ENCODE data around the gene ZNF316. TPM values are rescaled to one million over a fixed set of nuclear protein-coding genes. Genes with fewer than 3 reads are reported as not detected.

Gene ZNF316
- total RNA-seq, 1 experiment from 2014 or later = 22.2 TPM

DNA sequence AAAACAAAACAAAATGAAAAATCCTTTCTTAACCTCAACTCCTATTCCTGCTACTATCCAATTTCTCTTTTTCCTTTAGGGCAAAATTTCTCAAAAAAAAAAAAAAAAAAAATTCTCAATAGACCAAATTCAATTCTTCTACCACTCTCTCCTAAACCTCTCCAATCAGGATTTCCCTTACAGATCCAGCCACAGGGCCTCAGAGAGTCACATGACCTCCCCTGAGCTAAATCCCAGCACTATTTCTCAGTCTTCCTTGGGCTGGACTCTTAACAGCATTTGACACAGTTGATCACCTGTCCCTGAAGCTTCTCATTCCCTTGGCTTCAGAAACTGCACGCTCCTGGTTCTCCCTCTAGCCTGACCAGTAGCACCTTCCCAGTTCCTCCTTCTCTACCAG, 64.7 kb downstream of the ZNF316 start:
- H3T11ph ChIP-seq (ENCODE audit: low read length) = no peak overlapping the region
- peaks cover 5% of the 10 kb centered on the region for H3K23me2 ChIP-seq (ENCODE audit: insufficient read length, low read depth, low read length, poor library complexity, severe bottlenecking)
- no peak overlapping the region for H3K18ac ChIP-seq (ENCODE audit: insufficient read length, low read depth, low read length)
- no peak overlapping the region for H2BK15ac ChIP-seq (ENCODE audit: low read depth, low read length)
- H3K27ac ChIP-seq (ENCODE audit: insufficient read length, low read depth, low read length) = no peak overlapping the region
- peaks cover 11 to 16% of the 10 kb centered on the region in 2 experiments for H3K4me1 Mint-ChIP-seq
- H4K20me1 ChIP-seq (ENCODE audit: control insufficient read depth, insufficient read depth, insufficient read length) = peaks cover 2% of the 10 kb centered on the region
- peaks cover 32 to 63% of the 10 kb centered on the region in 2 experiments for H3K9me3 Mint-ChIP-seq
- H3K27ac Mint-ChIP-seq = peak overlapping the region in 1 of 3 experiments; percentile 7; a peak in 1 of 7 replicates
- H3K14ac ChIP-seq (ENCODE audit: insufficient read depth, low read length) = no peak overlapping the region
- H2BK120ac ChIP-seq (ENCODE audit: low read depth, low read length, poor library complexity, severe bottlenecking) = no peak overlapping the region
- no peak overlapping the region for H2BK20ac ChIP-seq (ENCODE audit: low read depth, low read length, poor library complexity, severe bottlenecking)
- peaks cover 24 to 64% (median 62%) of the 10 kb centered on the region in 3 experiments for H3K36me3 Mint-ChIP-seq (ENCODE audit: insufficient read depth in 1 of 3, low read depth in 3 of 3)
- H2BK5ac ChIP-seq (ENCODE audit: insufficient read length, low read length) = no peak overlapping the region
- no peak overlapping the region for H2AK5ac ChIP-seq (ENCODE audit: insufficient read length, low read length)
- no peaks in the 10 kb centered on the region for H3K4me1 ChIP-seq (ENCODE audit: insufficient read depth, low read length)
- H2BK12ac ChIP-seq (ENCODE audit: insufficient read length, low read depth, low read length) = no peak overlapping the region
- H3K23ac ChIP-seq (ENCODE audit: insufficient read length, low read depth, low read length) = no peak overlapping the region
- H3K27me3 ChIP-seq (ENCODE audit: insufficient read depth, low read length) = no peaks in the 10 kb centered on the region
- H3K4me3 Mint-ChIP-seq = no peak overlapping the region
- no peak overlapping the region for H2AFZ ChIP-seq (ENCODE audit: low read length)
- peaks cover 25% of the 10 kb centered on the region for H3K9me3 ChIP-seq (ENCODE audit: control insufficient read depth, low read depth, low read length)
- H3K56ac ChIP-seq (ENCODE audit: insufficient read length, low read depth, low read length) = no peak overlapping the region
- H4K5ac ChIP-seq (ENCODE audit: insufficient read length, low read depth, low read length) = no peak overlapping the region
- no peak overlapping the region for H3K4ac ChIP-seq (ENCODE audit: low read depth, low read length)
- no peak overlapping the region for H4K8ac ChIP-seq (replicated peaks; ENCODE audit: insufficient read length, low read depth, low read length)
- DNase-seq = no peak
- TF ChIP-seq, protein P1, sequence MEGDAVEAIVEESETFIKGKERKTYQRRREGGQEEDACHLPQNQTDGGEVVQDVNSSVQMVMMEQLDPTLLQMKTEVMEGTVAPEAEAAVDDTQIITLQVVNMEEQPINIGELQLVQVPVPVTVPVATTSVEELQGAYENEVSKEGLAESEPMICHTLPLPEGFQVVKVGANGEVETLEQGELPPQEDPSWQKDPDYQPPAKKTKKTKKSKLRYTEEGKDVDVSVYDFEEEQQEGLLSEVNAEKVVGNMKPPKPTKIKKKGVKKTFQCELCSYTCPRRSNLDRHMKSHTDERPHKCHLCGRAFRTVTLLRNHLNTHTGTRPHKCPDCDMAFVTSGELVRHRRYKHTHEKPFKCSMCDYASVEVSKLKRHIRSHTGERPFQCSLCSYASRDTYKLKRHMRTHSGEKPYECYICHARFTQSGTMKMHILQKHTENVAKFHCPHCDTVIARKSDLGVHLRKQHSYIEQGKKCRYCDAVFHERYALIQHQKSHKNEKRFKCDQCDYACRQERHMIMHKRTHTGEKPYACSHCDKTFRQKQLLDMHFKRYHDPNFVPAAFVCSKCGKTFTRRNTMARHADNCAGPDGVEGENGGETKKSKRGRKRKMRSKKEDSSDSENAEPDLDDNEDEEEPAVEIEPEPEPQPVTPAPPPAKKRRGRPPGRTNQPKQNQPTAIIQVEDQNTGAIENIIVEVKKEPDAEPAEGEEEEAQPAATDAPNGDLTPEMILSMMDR (conservative IDR thresholded peaks at IDR 0.05) = no peak
- no peak overlapping the region for H4K91ac ChIP-seq (ENCODE audit: insufficient read length, low read depth, low read length)
- no peak overlapping the region for H3K4me2 ChIP-seq (ENCODE audit: insufficient read depth, insufficient read length, low read length)
- H3K79me2 ChIP-seq (ENCODE audit: insufficient read depth, low read length) = peaks cover 33% of the 10 kb centered on the region; the same call in 1 of the 2 replicates
- no CpG with 5 or more reads among the region's 1 CpG for WGBS (ENCODE audit: extremely low coverage, insufficient read length, low lambda C conversion rate)
- no peak overlapping the region for H3K9ac ChIP-seq (ENCODE audit: extremely low read depth, insufficient read length, low read length)
- H3K79me1 ChIP-seq (ENCODE audit: insufficient read depth, low read depth, low read length, poor library complexity, severe bottlenecking) = peaks cover 12% of the 10 kb centered on the region
- H3K27me3 Mint-ChIP-seq (ENCODE audit: low read depth) = no peaks in the 10 kb centered on the region

Other genes with a start within 250 kb of the ZNF316 start
- 41.9 and 46.4 TPM in 2 replicates for gene DAGLB, start 189.4 kb upstream of the ZNF316 start, total RNA-seq (2021)
- 86.5 and 91.8 TPM in 2 replicates for gene KDELR2, start 153.2 kb upstream of the ZNF316 start, total RNA-seq (2021)
- 1.7 TPM in 2 replicates for gene GRID2IP, start 85.9 kb upstream of the ZNF316 start, total RNA-seq (2021)
- 58.9 and 62.0 TPM in 2 replicates for gene ZDHHC4, start 59.9 kb upstream of the ZNF316 start, total RNA-seq (2021)
- gene INTS15, start 47.3 kb upstream of the ZNF316 start, total RNA-seq (2021) = 41.9 and 42.9 TPM in 2 replicates
- gene ZNF853, start 21.7 kb upstream of the ZNF316 start, total RNA-seq (2021) = 9.3 and 9.6 TPM in 2 replicates
- gene ZNF12, start 69.6 kb downstream of the ZNF316 start, total RNA-seq (2021) = 19.1 and 19.4 TPM in 2 replicates
- gene RSPH10B2, start 116.8 kb downstream of the ZNF316 start, total RNA-seq (2021) = 0.33 and 0.39 TPM in 2 replicates
- 62.6 and 77.0 TPM in 2 replicates for gene CCZ1B, start 189.0 kb downstream of the ZNF316 start, total RNA-seq (2021)